ENCODE measurements around the gene C7orf33. TPM values are rescaled to one million over a fixed set of nuclear protein-coding genes. Genes with fewer than 3 reads are reported as not detected.

Gene C7orf33
- total and polyA plus RNA-seq, 7 donors = not detected

DNA sequence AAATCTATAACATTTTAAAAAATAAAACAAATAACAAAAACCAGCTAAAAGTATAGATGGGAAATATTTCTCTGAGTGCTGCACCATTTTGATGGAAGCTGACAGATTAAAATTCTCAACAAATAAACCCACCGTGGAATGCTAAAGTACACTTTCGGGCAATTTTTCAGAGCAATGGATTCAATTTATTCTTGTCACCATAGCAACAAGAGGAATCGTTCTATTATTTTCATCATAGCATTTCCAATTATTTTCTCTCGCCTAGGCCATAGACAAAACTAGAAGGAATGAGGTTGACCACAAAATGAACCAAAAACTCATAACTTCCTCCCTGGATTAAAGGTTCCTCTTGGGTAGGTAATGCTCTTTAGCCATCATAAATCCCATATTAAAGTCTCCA, 44.6 kb upstream of the C7orf33 start:
- H3K36me3 ChIP-seq (ENCODE audit: insufficient read depth in 1 of 2, low read depth in 1 of 2) = no peaks in the 10 kb centered on the region
- intact Hi-C loops (cut with DNase I) = no loop called here

DNA sequence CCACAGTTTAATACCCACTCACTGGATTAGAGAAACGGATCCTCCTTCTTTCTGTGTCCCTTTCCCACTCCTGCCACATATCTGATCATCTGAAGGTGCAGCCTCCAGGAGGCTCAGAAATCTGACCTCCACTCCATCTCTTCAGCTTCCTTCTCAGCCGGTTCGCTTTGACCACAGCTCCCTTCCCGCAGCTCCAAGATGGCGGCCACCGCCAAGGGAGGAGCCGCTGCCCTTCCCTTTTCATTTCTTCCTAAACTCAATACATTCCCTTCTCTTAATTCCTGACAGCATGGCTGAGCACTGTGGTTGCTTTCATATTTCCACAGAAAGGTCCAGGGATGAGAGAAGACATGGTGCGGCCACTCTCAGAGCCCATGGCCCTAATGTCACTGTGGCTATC, 43.7 kb upstream of the C7orf33 start:
- peaks cover 2% of the 10 kb centered on the region for H3K9me3 ChIP-seq
- H3K4me1 ChIP-seq = no peaks in the 10 kb centered on the region
- H3K27ac ChIP-seq = no peak overlapping the region
- intact Hi-C loops (cut with DNase I) = no loop called here
- TF ChIP-seq, protein P1, sequence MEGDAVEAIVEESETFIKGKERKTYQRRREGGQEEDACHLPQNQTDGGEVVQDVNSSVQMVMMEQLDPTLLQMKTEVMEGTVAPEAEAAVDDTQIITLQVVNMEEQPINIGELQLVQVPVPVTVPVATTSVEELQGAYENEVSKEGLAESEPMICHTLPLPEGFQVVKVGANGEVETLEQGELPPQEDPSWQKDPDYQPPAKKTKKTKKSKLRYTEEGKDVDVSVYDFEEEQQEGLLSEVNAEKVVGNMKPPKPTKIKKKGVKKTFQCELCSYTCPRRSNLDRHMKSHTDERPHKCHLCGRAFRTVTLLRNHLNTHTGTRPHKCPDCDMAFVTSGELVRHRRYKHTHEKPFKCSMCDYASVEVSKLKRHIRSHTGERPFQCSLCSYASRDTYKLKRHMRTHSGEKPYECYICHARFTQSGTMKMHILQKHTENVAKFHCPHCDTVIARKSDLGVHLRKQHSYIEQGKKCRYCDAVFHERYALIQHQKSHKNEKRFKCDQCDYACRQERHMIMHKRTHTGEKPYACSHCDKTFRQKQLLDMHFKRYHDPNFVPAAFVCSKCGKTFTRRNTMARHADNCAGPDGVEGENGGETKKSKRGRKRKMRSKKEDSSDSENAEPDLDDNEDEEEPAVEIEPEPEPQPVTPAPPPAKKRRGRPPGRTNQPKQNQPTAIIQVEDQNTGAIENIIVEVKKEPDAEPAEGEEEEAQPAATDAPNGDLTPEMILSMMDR (IDR thresholded peaks at IDR 0.05) = no peak
- ATAC-seq = no peak
- H3K4me3 ChIP-seq = no peak overlapping the region
- no peak for DNase-seq
- H3K27me3 ChIP-seq (ENCODE audit: insufficient read depth in 3 of 3, low read length in 2 of 3) = no peaks in the 10 kb centered on the region
- H3K36me3 ChIP-seq (ENCODE audit: insufficient read depth in 1 of 2, low read depth in 1 of 2) = no peaks in the 10 kb centered on the region
- 84 to 92% (median 90%) methylated on average over 8 of the region's 8 CpGs for WGBS, 3 donors

More for the DNA sequence above, 44.6 kb upstream of the C7orf33 start:
- TF ChIP-seq, protein P1 (IDR thresholded peaks at IDR 0.05) = no peak
- Histone ChIP-seq H3K4me1 (no peaks in the 10 kb centered on the region), H3K4me3 (no peak overlapping the region), H3K27me3 (ENCODE audit: insufficient read depth in 3 of 3, low read length in 2 of 3) (no peaks in the 10 kb centered on the region), H3K9me3 (peaks cover 2% of the 10 kb centered on the region), H3K27ac (no peak overlapping the region)
- no peak for DNase-seq
- ATAC-seq = no peak
- 81 to 85% (median 82%) methylated on average over 4 of the region's 4 CpGs for WGBS, 3 donors

GRCh38 chr7:148547951-148548350, 42.6 kb upstream of the C7orf33 start:
- Histone ChIP-seq H3K27me3 (ENCODE audit: insufficient read depth in 3 of 3, low read length in 2 of 3) (no peaks in the 10 kb centered on the region), H3K9me3 (peaks cover 2% of the 10 kb centered on the region), H3K36me3 (ENCODE audit: insufficient read depth in 1 of 2, low read depth in 1 of 2) (no peaks in the 10 kb centered on the region), H3K4me3 (no peak overlapping the region), H3K4me1 (no peaks in the 10 kb centered on the region), H3K27ac (no peak overlapping the region)
- DNase-seq = no peak
- intact Hi-C loops (cut with DNase I) = no loop called here
- no peak for ATAC-seq
- WGBS, 3 donors = 58 to 79% (median 63%) methylated on average over 3 to 5 of the region's 5 CpGs
- TF ChIP-seq, protein P1 (IDR thresholded peaks at IDR 0.05) = no peak

DNA sequence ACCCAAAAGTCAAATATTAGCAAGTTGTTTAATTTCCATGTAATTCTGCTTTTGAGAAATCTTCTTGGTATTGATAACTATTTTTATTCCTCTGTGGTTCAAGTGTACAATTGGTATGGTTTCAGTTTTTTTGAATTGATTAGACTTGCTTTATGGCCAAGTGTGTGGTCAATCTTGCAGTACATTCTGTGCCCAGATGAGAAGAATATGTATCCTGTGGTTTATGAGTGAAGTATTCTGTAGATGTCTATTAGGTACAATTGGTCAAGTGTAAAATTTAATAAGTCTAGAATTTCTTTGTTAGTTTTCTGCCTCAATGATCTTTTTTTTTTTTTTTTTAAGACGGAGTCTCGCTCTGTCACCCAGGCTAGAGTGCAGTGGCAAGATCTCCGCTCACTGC, 36.6 kb upstream of the C7orf33 start:
- Histone ChIP-seq H3K27me3 (ENCODE audit: insufficient read depth in 3 of 3, low read length in 2 of 3) (no peaks in the 10 kb centered on the region), H3K27ac (no peak overlapping the region), H3K4me1 (no peaks in the 10 kb centered on the region), H3K36me3 (ENCODE audit: insufficient read depth in 1 of 2, low read depth in 1 of 2) (no peaks in the 10 kb centered on the region), H3K9me3 (peaks cover 2% of the 10 kb centered on the region), H3K4me3 (no peak overlapping the region)
- intact Hi-C loops (cut with DNase I) = no loop called here
- 92 to 100% (median 97%) methylated on average over 3 of the region's 3 CpGs for WGBS, 3 donors
- ATAC-seq = no peak
- TF ChIP-seq, protein P1 (IDR thresholded peaks at IDR 0.05) = no peak
- DNase-seq = no peak

- H3K27ac ChIP-seq = no peak overlapping the region
- no peaks in the 10 kb centered on the region for H3K27me3 ChIP-seq (ENCODE audit: insufficient read depth in 3 of 3, low read length in 2 of 3)
- WGBS, 3 donors = 83 to 89% (median 86%) methylated on average over 3 of the region's 3 CpGs
- ATAC-seq (no peak), DNase-seq (no peak)
- H3K36me3 ChIP-seq (ENCODE audit: insufficient read depth in 1 of 2, low read depth in 1 of 2) = no peaks in the 10 kb centered on the region
- H3K4me3 ChIP-seq = no peak overlapping the region
- H3K4me1 ChIP-seq = no peaks in the 10 kb centered on the region
- H3K9me3 ChIP-seq = no peaks in the 10 kb centered on the region
- TF ChIP-seq, protein P1 (IDR thresholded peaks at IDR 0.05) = no peak
- intact Hi-C loops (cut with DNase I) = no loop called here
Measured at GRCh38 chr7:148556892-148557291, 33.7 kb upstream of the C7orf33 start.

All from psoas muscle (tissue), 8 donors.